ENCODE results near the gene TPBGL. TPM values are rescaled to one million over a fixed set of nuclear protein-coding genes. Genes with fewer than 3 reads are reported as not detected.

TPBGL gene
- total RNA-seq, 1 donor from 2014 or later: 0.04 TPM

DNA sequence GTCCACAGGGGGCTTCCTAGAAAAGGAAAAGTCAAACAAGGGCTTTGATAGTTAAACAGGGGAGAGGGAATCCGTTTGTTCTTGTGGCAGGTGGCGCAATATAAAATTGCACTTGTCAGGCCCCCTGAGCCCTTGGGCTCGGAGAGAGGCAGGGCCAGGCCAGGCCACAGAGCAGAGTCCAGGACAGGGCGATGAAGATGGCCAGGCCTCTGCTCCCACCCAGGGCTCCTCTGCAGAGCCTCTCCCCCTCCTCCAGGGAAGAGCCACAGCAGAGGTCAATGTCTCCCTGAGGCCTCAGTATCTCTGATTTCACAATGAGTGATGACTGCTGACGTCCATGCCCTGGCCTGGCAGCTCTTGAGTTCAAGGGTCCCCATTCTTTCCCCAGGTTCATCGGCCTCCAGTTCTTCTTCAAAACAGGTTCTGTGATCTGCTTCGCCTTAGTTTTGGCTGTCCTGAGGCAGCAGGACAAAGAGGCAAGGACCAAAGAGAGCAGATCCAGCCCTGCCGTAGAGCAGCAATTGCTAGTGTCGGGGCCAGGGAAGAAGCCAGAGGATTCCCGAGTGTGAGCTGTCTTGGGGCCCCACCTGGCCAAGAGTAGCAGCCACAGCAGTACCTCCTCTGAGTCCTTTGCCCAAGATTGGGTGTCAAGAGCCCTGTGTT lies 36.4 kb upstream of the TPBGL start:
- no peaks in the 10 kb centered on the region for H3K36me3 ChIP-seq (ENCODE audit: control insufficient read depth, insufficient read depth, low read length)
- peaks cover 13% of the 10 kb centered on the region for H3K27me3 ChIP-seq (ENCODE audit: control insufficient read depth, insufficient read depth, low read length)
- no peak overlapping the region for H3K4me3 ChIP-seq (ENCODE audit: low read depth, low read length)
- DNase-seq (ENCODE audit: low read depth): no peak
- TF ChIP-seq CTCF (IDR thresholded peaks at IDR 0.05; ENCODE audit: insufficient read depth, low read length, poor library complexity, severe bottlenecking): no peak

DNA sequence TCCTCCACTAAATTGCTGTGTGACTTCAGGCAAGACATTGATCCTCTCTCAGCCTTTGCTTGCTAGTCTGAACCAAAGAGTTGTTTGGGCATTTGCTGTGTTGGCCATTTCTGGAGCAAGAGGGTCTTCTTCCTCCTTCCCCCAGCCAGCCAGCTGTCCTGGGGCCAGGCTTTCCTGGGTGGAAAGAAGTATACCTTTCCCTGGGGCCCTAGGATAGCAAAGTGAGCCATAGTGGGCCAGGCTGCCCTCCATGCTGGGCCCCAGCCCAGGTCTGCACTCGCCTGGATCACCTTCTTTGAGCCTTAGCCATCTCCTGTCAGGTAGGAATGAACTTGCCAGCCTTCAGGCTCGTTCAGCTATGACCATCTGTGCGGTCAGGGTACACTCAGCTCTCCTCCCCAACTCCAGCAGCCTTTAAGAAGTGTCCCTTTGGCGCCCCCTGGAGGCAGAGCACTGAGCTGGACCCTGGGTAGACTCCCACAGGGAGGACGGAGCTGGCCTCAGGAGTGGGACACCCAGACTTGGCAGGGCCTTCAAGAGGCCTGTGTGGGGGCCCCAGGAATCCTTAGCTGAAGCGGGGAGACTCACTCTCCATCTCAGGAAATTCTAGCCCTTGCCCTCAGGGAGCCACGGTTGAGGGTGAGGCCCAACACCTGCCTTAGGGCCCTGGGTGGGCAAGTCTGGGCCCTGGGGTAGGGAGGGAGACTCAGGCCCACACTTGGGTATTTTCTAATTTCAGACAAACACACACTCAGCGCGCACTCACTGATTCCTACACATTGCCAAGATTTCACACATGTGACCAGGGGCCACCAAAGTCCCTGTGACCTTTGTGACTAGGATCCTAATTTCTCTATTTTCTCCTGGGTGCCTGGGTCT lies 35.6 kb upstream of the TPBGL start:
- peak; percentile 95 for TF ChIP-seq CTCF (IDR thresholded peaks at IDR 0.05; ENCODE audit: insufficient read depth, low read length, poor library complexity, severe bottlenecking)
- no peaks in the 10 kb centered on the region for H3K36me3 ChIP-seq (ENCODE audit: control insufficient read depth, insufficient read depth, low read length)
- no peak overlapping the region for H3K4me3 ChIP-seq (ENCODE audit: low read depth, low read length)
- H3K27me3 ChIP-seq (ENCODE audit: control insufficient read depth, insufficient read depth, low read length): peaks cover 16% of the 10 kb centered on the region
- DNase-seq (ENCODE audit: low read depth): peak; percentile 65

DNA sequence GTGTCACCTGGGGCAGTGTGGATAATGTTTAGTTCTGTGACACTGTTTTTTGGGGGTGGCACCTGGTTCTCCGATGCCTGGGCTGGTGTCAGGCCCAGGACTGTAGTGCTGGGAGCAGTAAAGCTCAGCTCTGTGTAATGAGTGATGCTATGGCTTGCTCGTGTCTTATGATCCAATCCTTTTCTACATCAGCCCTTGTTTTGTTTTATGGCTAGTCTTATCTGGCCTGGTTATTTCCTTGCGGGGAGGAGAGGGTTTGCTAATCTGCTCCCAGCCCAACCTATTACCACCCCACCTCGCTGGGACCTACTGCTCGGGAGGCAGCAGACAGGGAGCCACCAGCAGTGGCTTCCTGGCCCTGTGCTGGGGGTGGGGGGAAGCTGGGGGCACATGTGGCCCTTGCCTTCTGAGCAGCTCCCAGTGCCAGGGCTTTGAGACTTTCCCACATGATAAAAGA lies 35.0 kb upstream of the TPBGL start:
- peaks cover 16% of the 10 kb centered on the region for H3K27me3 ChIP-seq (ENCODE audit: control insufficient read depth, insufficient read depth, low read length)
- TF ChIP-seq CTCF (IDR thresholded peaks at IDR 0.05; ENCODE audit: insufficient read depth, low read length, poor library complexity, severe bottlenecking): peak; percentile 2
- H3K4me3 ChIP-seq (ENCODE audit: low read depth, low read length): no peak overlapping the region
- no peaks in the 10 kb centered on the region for H3K36me3 ChIP-seq (ENCODE audit: control insufficient read depth, insufficient read depth, low read length)
- DNase-seq (ENCODE audit: low read depth): no peak

DNA sequence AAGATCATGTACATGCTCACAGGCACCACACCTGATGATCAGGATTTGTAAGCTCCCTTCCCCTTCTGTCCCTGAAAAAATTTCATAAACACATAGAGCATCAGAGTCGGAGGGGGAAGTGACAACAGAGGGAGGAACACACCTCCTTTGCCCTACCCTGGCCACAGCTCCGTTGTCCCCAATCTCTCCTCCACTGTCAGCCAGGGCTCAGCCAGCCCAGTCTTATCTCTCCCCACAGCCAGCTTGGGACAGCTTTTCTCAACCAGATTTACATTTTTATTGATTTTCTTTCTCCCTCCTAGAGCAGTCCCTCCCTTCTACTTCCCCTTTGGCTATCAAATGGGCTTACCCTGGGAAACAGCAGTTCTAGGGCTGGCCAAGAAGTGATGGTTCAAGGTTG lies 32.1 kb upstream of the TPBGL start:
- DNase-seq (ENCODE audit: low read depth): no peak
- Histone ChIP-seq H3K27me3 (ENCODE audit: control insufficient read depth, insufficient read depth, low read length) (peaks cover 9% of the 10 kb centered on the region), H3K4me3 (ENCODE audit: low read depth, low read length) (no peak overlapping the region), H3K36me3 (ENCODE audit: control insufficient read depth, insufficient read depth, low read length) (no peaks in the 10 kb centered on the region)
- TF ChIP-seq CTCF (IDR thresholded peaks at IDR 0.05; ENCODE audit: insufficient read depth, low read length, poor library complexity, severe bottlenecking): no peak

DNA sequence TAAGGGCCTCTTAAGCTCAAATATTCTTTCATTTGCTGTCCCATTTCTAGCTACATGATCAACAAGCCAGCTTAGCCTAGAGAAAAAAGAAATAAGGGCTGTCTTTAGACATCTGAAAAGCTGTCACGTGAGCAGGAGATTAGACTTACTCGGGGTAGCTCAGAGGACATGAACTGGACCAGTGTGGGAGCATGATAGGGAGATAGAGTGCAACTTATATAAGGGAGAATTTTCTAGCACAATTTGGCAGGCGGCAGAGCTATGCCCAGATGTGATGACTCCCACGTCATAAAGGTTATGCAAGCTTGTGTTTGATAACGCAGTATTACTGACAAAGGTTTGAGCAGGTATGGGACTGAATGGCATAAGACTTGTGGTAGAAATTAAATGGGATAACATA lies 28.2 kb upstream of the TPBGL start:
- no peaks in the 10 kb centered on the region for H3K36me3 ChIP-seq (ENCODE audit: control insufficient read depth, insufficient read depth, low read length)
- DNase-seq (ENCODE audit: low read depth): no peak
- TF ChIP-seq CTCF (IDR thresholded peaks at IDR 0.05; ENCODE audit: insufficient read depth, low read length, poor library complexity, severe bottlenecking): no peak
- no peak overlapping the region for H3K4me3 ChIP-seq (ENCODE audit: low read depth, low read length)
- H3K27me3 ChIP-seq (ENCODE audit: control insufficient read depth, insufficient read depth, low read length): peaks cover 3% of the 10 kb centered on the region

Data from kidney epithelial cell (primary cell).